HG02973 (cell line): ENCODE results near the gene POLR3B.
"Not testable (repeated sequence)": the region's sequence is repeated elsewhere in the genome, so short reads cannot be mapped to it uniquely, and the experiment has no call there.

Experiments
- ATAC-seq: cut with Tn5 transposase; IDR thresholded peaks from one replicate; pipeline ENCODE4 v1.9.1; 2021; ENCODE audit warnings: moderate library complexity; ENCODE audit not compliant: unreplicated experiment

Gene POLR3B

DNA sequence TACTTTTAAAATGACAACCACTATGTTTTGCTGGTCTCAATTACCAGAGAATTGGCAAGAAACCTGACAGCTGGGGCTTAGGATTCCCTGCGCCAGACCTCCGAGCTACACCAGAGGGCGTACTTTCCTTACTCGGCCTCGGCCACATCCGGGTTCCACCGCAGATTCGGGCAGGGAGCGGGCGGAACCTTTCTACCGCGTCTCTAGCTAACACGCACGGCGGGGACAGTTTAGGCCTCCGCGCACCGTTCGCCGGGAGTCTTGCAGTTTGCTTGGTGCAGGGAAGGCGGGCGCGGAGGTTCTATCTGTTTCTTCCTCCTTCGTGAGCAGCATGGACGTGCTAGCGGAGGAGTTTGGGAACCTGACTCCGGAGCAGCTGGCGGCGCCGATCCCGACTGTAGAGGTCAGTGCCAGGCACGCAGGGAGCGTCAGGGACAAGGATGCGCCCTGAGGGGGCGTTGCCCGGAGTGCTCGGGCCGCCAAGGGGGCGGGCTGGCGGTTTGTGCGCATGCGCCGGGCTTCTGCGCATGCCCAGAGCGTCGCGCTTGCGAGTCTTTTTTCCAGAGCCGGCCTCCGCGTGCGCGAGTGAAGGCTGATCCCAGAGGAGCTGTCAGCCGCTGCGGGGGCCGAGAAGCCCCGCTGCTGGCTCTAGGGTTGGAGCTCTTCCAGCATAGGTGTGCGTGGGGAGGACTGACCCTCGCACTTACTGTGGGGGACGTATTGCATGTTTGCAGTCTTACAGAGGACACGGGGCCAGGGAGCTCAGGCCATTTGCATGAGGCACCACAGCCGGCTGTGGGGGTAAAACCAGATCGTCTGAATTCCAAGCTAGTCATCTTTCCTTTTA lies at the start of gene POLR3B:
TSS of gene POLR3B (plus strand) at position 200 of the 847 bp plus-strand sequence. CDS start at position 332, 132 bp downstream.
- peak; percentile 89 for ATAC-seq

GRCh38 chr12:106308121-106308520 lies 49.4 kb upstream of the POLR3B start:
- ATAC-seq: no peak

GRCh38 chr12:106308611-106309010 lies 48.9 kb upstream of the POLR3B start:
- no peak for ATAC-seq

- ATAC-seq: no peak
These were observed 47.7 kb upstream of the POLR3B start for GRCh38 chr12:106309671-106310505.

GRCh38 chr12:106310687-106311086 lies 46.9 kb upstream of the POLR3B start:
- ATAC-seq: no peak

DNA sequence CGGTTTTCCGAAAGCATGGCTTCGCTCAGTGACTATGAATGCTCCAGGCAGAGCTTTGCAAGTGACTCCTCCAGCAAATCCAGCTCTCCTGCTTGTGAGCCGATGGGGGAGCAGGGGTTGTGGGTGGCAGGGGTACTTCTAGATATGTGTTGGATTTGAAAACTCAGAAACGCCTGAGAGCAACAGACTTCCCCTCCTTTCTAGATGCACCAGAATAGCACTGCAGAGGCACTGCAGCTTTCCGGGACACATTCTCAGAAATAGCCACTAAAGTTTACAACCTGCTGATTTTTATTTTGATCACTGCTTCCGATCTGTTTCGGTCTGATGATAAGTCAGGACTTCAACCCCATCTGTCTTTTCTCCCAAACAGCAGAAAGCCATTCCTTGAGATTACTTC lies 46.4 kb upstream of the POLR3B start:
- no peak for ATAC-seq

- ATAC-seq: not testable (repeated sequence)
These were observed 44.1 kb upstream of the POLR3B start for GRCh38 chr12:106313413-106313812.

DNA sequence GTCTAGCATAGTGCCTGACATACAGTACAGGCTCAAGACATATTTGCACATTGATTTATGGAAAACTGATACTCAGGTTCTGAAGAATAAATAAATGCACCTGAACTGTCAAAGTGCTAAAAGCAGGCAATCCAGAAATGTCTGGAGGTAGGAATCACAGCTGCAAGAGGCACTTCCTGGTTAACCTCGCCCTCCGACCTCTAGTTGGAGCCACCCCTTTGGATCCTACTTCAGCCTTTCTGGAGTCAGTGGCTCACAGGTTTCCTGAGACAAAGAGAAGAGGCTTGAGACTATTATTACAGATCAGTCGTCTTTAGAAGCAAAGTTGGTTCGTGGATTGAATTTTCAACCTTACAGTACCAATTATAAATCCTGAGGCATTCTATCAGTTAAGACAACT lies 42.0 kb upstream of the POLR3B start:
- no peak for ATAC-seq

GRCh38 chr12:106317406-106318082 lies 40.0 kb upstream of the POLR3B start:
- ATAC-seq: no peak

GRCh38 chr12:106321139-106321850 lies 36.3 kb upstream of the POLR3B start:
- ATAC-seq: no peak

DNA sequence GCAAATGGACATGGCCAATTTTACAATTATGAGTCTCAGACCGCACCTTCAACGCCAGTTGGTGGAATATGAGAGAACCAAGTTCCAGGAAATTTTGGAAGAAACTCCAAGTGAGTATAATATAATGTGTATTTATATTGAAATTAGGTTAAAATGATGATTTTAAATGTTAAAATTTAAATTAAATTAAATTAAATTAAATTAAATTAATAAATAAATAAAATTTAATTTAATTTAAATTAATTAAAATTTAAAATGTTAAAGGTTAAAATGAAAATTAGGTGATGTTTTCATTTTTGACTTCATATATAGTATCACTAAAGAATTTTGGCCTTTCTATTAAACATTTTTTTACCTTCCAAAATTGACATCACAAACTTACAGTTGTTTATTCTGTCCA lies 34.0 kb upstream of the POLR3B start:
- no peak for ATAC-seq

- no peak for ATAC-seq
These were observed 30.2 kb upstream of the POLR3B start for GRCh38 chr12:106327309-106327869.

DNA sequence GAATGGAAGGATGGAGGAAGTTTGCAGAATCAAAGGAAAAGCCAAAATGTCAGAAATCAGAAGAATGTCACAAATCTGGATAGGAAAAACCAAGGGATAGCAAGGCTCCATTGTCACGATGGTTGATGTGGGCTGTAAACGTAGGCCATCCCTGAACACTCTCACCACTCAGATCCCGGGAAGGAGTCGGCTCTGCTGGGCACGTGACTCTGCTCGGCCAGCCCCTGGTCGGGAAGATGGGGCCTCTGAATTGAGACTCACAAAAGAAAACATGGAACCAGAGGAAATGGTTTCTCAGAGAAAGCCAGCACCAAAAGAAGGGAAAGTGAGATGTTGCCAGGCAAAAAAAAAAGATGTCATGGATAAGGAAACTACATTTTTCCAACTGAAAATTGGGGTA lies 28.8 kb upstream of the POLR3B start:
- no peak for ATAC-seq

GRCh38 chr12:106329231-106329982 lies 28.1 kb upstream of the POLR3B start:
- no peak for ATAC-seq

- ATAC-seq: no peak
These were observed 25.9 kb upstream of the POLR3B start for GRCh38 chr12:106331599-106331998.

DNA sequence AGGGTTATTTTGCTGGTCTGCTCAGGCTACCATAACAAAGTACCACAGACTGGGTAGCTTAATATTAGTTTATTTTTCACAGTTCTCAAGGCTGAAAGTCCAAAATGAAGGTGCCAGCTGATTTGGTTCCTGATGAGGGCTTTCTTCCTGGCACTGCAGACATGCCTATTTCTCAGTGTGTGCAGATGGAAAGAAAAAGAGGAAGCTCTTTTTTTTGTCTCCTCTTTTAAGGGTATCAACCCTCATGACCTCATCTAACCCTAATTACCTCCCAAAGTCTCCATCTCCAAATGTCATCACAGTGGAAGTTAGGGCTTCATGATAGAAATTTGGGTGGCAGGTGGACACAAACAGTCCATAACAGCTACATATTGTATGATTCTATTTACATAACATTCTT lies 25.0 kb upstream of the POLR3B start:
- ATAC-seq: no peak

DNA sequence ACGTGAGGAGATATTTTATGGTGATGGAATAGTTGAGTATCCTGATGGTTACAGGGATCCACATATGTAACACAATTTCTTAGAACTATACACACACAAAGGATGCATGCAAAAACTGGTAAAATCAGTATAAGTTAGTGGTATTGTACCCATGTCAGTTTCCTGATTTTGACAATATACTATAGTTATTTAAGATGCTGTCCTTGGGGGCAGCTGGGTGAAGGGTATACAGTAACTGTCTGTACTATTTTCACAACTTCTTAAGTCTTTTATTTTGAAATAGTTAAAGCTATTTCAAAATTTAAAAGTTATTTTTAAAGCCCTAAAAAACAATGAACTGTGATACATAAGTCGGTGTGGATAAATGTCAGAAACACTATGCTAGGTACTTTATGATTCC lies 24.5 kb upstream of the POLR3B start:
- no peak for ATAC-seq

GRCh38 chr12:106333756-106334155 lies 23.8 kb upstream of the POLR3B start:
- no peak for ATAC-seq

GRCh38 chr12:106341086-106341877 lies 16.3 kb upstream of the POLR3B start:
- ATAC-seq: no peak
